HepG2 (cell line): ENCODE measurements around the gene NUAK2. TPM values are rescaled to one million over a fixed set of nuclear protein-coding genes. Genes with fewer than 3 reads are reported as not detected.

ENCODE experiments used
- CREB1 ChIP-seq, 2 experiments: fragments of 450-650 bp in 1 of 2; IDR thresholded peaks; 2 replicates each; pipeline ENCODE4 v1.6.1; 2016 to 2017; ENCODE audit warnings: control low read depth in 1 of 2, mild to moderate bottlenecking in 1 of 2, missing compliant biosample characterization in 1 of 2, missing genetic modification characterization in 1 of 2
- CREM ChIP-seq, 2 experiments: sonication (generic) in 1 of 2; formaldehyde crosslinking in 1 of 2; IDR thresholded peaks; 2 replicates each; pipeline versions ENCODE4 v1.4.0 to v1.6.1; 2016 to 2020; ENCODE audit warnings: antibody characterized with exemption in 1 of 2, mild to moderate bottlenecking in 1 of 2, missing genetic modification reagents in 1 of 2
- GATAD2A ChIP-seq: IDR thresholded peaks from 2 replicates; pipeline ENCODE4 v1.6.1; 2016
- HDAC1 ChIP-seq: sonication (generic); formaldehyde crosslinking; IDR thresholded peaks from 2 replicates; pipeline ENCODE4 v1.5.1; 2020; ENCODE audit warnings: mild to moderate bottlenecking, missing genetic modification reagents
- MBD4 ChIP-seq: IDR thresholded peaks from 2 replicates; pipeline ENCODE4 v1.6.1; 2012; ENCODE audit warnings: low read length, inconsistent platforms, borderline replicate concordance
- RARA ChIP-seq: IDR thresholded peaks from 2 replicates; pipeline ENCODE4 v1.6.1; 2016; ENCODE audit warnings: missing genetic modification reagents, missing compliant biosample characterization
- SALL1 ChIP-seq: sonication (generic); formaldehyde crosslinking; IDR thresholded peaks from 2 replicates; pipeline ENCODE4 v1.8.0; 2022; ENCODE audit warnings: mild to moderate bottlenecking, missing genetic modification reagents
- SMAD3 ChIP-seq: sonication (generic); formaldehyde crosslinking; IDR thresholded peaks from 2 replicates; pipeline ENCODE4 v1.4.0; 2020; ENCODE audit warnings: missing genetic modification reagents
- TBX2 ChIP-seq: sonication (generic); formaldehyde crosslinking; IDR thresholded peaks from 2 replicates; pipeline ENCODE4 v1.5.0; 2020; ENCODE audit warnings: missing genetic modification reagents, mild to moderate bottlenecking, borderline replicate concordance
- ZBTB20 ChIP-seq: sonication (generic); formaldehyde crosslinking; IDR thresholded peaks from 2 replicates; pipeline ENCODE4 v1.8.1; 2023; ENCODE audit warnings: missing genetic modification reagents, low read depth, mild to moderate bottlenecking, borderline replicate concordance
- ZEB1 ChIP-seq: IDR thresholded peaks from 2 replicates; pipeline ENCODE4 v1.6.1; 2012; ENCODE audit warnings: mild to moderate bottlenecking, low read depth, inconsistent platforms; ENCODE audit not compliant: insufficient replicate concordance
- ZFYVE20 ChIP-seq: sonication (generic); formaldehyde crosslinking; IDR thresholded peaks from 2 replicates; pipeline ENCODE4 v1.8.0; 2023; ENCODE audit warnings: low read depth, mild to moderate bottlenecking, moderate library complexity, missing genetic modification reagents, borderline replicate concordance
- ZNF10 ChIP-seq: sonication (generic); formaldehyde crosslinking; IDR thresholded peaks from 2 replicates; pipeline ENCODE4 v1.4.0; 2020; ENCODE audit warnings: mild to moderate bottlenecking, low read depth, missing genetic modification reagents, borderline replicate concordance
- ZNF232 ChIP-seq: sonication (generic); formaldehyde crosslinking; IDR thresholded peaks from 2 replicates; pipeline ENCODE4 v1.4.0; 2020; ENCODE audit warnings: missing genetic modification reagents, borderline replicate concordance
- polyA plus RNA-seq, 8 experiments: library from polyadenylated mRNA; depleted of rRNA in 3 of 8; stranded (reverse) in 7 of 8; unstranded in 1 of 8; fragments of >200 nt; fragmentation: Illumina TruSeq in 4 of 8; extraction: Trizol in 4 of 8; gene quantifications; 2 replicates each; pipeline versions ENCODE4 v1.2.1 to v1.2.3, GENCODE V29; 2011 to 2016; ENCODE audit warnings: low read depth in 4 of 8, missing spikeins in 1 of 8, mixed read lengths in 1 of 8; ENCODE audit not compliant: insufficient read depth in 1 of 8
- total RNA-seq, 5 experiments: library from RNA; depleted of rRNA; stranded (reverse); fragments of >200 nt; fragmentation: Illumina TruSeq; extraction: Trizol; gene quantifications; 2 replicates each; pipeline ENCODE4 v1.2.3, GENCODE V29; 2016; ENCODE audit warnings: low read depth in 1 of 5
- TF ChIP-seq, protein P1 (sequence below): sonication (generic); formaldehyde crosslinking; conservative IDR thresholded peaks from 2 replicates; pipeline ENCODE4 v1.4.0; 2020; ENCODE audit warnings: mild to moderate bottlenecking, missing genetic modification reagents, moderate library complexity
- TF ChIP-seq, protein P2 (sequence below), 2 experiments: fragments of 450-650 bp in 1 of 2; sonication (generic) in 1 of 2; formaldehyde crosslinking; IDR thresholded peaks; 2 replicates each; pipeline versions ENCODE4 v1.5.0 to v1.8.0; 2020 to 2022; ENCODE audit warnings: mild to moderate bottlenecking in 1 of 2, missing genetic modification reagents in 1 of 2
- TF ChIP-seq, protein P3 (sequence below): fragments of 450-650 bp; IDR thresholded peaks from 2 replicates; pipeline ENCODE4 v1.6.1; 2017; ENCODE audit warnings: mild to moderate bottlenecking
- TF ChIP-seq, protein P4 (sequence below): sonication (generic); formaldehyde crosslinking; conservative IDR thresholded peaks from 2 replicates; pipeline ENCODE4 v1.8.0; 2022; ENCODE audit warnings: low read depth, missing genetic modification reagents

Gene NUAK2
- total and polyA plus RNA-seq, 2 of the 13 experiments (the other 11 are each of a cell fraction or from before 2014, with no cell fraction given) = 0.75 to 1.1 TPM

DNA sequence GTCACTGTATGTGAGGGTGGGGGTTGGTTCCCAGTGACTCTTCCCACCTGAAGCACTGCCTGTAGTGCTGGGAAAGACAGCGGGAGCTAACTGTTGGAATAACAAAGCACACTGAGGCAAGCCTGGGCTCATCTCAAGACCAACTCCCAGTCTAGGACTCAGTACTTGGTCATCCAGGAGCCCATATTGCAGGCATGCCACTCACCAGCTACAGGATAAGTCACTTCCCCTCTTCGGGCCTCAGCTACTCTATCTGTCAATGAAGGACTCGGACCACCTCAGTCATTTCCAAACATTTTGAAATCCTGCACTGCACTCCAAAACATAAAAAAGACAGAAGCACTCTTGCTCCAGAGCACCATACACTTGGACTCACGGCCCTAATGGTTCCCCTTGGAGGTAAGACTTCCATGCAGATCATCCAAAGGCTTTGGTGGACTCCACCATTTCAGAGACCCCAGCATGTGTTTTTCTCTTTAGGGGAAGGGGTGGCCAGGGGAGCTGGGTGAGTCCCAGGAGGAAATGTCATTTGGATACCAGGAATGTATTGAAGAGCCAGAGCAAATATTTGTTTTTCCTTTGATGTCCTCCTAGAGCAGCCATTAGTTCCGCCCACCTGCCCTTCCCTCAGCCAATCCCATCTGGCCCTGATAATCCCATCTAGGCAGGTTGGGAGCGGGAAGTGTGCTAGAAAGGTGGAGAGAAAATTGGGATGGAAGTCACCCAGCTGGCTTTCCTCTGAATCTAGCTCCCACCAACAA, 3.1 kb downstream of the NUAK2 start (continued):
- TF ChIP-seq RARA (0 out of 2 replicates have a peak, but pooled peaks have one; percentile 14), TBX2 (CRISPR knock-in tag) (peak; percentile 55), CREM (IDR thresholded peaks at IDR 0.05) (peak; percentile 35; the same call in 1 of the 2 replicates), CREM (CRISPR knock-in tag; IDR thresholded peaks at IDR 0.05) (no peak), ZBTB20 (peak; percentile 52; the same call in 1 of the 2 replicates), GATAD2A (CRISPR knock-in tag) (peak; percentile 41), ZNF10 (no peak), SALL1 (CRISPR knock-in tag) (peak; percentile 27; the same call in 1 of the 2 replicates), ZEB1 (peak; percentile 82), ZFYVE20 (CRISPR knock-in tag) (no peak), HDAC1 (peak; percentile 47; the same call in 1 of the 2 replicates), MBD4 (no peak), CREB1 (IDR thresholded peaks at IDR 0.05) (no peak), CREB1 (CRISPR knock-in tag; IDR thresholded peaks at IDR 0.05) (no peak), SMAD3 (CRISPR knock-in tag) (no peak), ZNF232 (CRISPR knock-in tag) (no peak)
- TF ChIP-seq, protein P1, sequence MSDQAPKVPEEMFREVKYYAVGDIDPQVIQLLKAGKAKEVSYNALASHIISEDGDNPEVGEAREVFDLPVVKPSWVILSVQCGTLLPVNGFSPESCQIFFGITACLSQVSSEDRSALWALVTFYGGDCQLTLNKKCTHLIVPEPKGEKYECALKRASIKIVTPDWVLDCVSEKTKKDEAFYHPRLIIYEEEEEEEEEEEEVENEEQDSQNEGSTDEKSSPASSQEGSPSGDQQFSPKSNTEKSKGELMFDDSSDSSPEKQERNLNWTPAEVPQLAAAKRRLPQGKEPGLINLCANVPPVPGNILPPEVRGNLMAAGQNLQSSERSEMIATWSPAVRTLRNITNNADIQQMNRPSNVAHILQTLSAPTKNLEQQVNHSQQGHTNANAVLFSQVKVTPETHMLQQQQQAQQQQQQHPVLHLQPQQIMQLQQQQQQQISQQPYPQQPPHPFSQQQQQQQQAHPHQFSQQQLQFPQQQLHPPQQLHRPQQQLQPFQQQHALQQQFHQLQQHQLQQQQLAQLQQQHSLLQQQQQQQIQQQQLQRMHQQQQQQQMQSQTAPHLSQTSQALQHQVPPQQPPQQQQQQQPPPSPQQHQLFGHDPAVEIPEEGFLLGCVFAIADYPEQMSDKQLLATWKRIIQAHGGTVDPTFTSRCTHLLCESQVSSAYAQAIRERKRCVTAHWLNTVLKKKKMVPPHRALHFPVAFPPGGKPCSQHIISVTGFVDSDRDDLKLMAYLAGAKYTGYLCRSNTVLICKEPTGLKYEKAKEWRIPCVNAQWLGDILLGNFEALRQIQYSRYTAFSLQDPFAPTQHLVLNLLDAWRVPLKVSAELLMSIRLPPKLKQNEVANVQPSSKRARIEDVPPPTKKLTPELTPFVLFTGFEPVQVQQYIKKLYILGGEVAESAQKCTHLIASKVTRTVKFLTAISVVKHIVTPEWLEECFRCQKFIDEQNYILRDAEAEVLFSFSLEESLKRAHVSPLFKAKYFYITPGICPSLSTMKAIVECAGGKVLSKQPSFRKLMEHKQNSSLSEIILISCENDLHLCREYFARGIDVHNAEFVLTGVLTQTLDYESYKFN (CRISPR knock-in tag) = peak; percentile 72
- TF ChIP-seq, protein P2, sequence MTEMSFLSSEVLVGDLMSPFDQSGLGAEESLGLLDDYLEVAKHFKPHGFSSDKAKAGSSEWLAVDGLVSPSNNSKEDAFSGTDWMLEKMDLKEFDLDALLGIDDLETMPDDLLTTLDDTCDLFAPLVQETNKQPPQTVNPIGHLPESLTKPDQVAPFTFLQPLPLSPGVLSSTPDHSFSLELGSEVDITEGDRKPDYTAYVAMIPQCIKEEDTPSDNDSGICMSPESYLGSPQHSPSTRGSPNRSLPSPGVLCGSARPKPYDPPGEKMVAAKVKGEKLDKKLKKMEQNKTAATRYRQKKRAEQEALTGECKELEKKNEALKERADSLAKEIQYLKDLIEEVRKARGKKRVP (CRISPR knock-in tag; IDR thresholded peaks at IDR 0.05) = peak in 1 of 2 experiments; percentile 26; a peak in 1 of 4 replicates
- TF ChIP-seq, protein P3, sequence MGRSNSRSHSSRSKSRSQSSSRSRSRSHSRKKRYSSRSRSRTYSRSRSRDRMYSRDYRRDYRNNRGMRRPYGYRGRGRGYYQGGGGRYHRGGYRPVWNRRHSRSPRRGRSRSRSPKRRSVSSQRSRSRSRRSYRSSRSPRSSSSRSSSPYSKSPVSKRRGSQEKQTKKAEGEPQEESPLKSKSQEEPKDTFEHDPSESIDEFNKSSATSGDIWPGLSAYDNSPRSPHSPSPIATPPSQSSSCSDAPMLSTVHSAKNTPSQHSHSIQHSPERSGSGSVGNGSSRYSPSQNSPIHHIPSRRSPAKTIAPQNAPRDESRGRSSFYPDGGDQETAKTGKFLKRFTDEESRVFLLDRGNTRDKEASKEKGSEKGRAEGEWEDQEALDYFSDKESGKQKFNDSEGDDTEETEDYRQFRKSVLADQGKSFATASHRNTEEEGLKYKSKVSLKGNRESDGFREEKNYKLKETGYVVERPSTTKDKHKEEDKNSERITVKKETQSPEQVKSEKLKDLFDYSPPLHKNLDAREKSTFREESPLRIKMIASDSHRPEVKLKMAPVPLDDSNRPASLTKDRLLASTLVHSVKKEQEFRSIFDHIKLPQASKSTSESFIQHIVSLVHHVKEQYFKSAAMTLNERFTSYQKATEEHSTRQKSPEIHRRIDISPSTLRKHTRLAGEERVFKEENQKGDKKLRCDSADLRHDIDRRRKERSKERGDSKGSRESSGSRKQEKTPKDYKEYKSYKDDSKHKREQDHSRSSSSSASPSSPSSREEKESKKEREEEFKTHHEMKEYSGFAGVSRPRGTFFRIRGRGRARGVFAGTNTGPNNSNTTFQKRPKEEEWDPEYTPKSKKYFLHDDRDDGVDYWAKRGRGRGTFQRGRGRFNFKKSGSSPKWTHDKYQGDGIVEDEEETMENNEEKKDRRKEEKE = no peak
- TF ChIP-seq, protein P4, sequence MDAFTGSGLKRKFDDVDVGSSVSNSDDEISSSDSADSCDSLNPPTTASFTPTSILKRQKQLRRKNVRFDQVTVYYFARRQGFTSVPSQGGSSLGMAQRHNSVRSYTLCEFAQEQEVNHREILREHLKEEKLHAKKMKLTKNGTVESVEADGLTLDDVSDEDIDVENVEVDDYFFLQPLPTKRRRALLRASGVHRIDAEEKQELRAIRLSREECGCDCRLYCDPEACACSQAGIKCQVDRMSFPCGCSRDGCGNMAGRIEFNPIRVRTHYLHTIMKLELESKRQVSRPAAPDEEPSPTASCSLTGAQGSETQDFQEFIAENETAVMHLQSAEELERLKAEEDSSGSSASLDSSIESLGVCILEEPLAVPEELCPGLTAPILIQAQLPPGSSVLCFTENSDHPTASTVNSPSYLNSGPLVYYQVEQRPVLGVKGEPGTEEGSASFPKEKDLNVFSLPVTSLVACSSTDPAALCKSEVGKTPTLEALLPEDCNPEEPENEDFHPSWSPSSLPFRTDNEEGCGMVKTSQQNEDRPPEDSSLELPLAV (CRISPR knock-in tag) = no peak
